Suprapubic skin (tissue), 3 donors: ENCODE data around the gene HM13.

Source experiments
- POLR2AphosphoS5 ChIP-seq, 3 donors: sonication (generic); formaldehyde crosslinking; IDR thresholded peaks; one replicate each; pipeline ENCODE4 v1.6.1; 2017; ENCODE audit warnings: antibody characterized with exemption in 3 of 3
- TF ChIP-seq, protein P1 (sequence below), 2 donors: fragments of 200-600 bp in 1 of 2; fragments of 450-650 bp in 1 of 2; sonication (generic) in 1 of 2; IDR thresholded peaks; one replicate each; pipeline ENCODE4 v1.5.1; 2016 to 2019; ENCODE audit warnings: antibody characterized with exemption in 2 of 2, mild to moderate bottlenecking in 1 of 2, moderate library complexity in 1 of 2

DNA sequence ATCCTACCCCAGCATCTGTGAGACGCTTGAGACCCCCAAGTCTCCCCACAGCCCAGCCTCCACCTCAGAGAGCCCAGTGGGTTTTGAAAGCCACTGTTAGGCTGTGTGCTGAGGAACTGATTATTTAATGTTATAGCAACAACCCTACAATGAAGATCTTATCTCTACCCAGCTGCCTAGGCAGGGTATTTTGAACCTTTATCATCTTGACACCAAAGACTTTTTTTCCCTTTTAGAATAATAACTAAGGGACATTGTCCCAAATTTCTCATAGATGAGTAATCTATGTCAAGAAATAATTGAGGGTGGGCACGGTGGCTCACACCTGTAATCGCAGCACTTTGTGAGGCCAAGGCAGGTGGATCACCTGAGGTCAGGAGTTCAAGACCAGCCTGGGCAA is 26.2 kb downstream of the HM13 start:
- no peak for TF ChIP-seq POLR2AphosphoS5 (IDR thresholded peaks at IDR 0.05)
- TF ChIP-seq, protein P1, sequence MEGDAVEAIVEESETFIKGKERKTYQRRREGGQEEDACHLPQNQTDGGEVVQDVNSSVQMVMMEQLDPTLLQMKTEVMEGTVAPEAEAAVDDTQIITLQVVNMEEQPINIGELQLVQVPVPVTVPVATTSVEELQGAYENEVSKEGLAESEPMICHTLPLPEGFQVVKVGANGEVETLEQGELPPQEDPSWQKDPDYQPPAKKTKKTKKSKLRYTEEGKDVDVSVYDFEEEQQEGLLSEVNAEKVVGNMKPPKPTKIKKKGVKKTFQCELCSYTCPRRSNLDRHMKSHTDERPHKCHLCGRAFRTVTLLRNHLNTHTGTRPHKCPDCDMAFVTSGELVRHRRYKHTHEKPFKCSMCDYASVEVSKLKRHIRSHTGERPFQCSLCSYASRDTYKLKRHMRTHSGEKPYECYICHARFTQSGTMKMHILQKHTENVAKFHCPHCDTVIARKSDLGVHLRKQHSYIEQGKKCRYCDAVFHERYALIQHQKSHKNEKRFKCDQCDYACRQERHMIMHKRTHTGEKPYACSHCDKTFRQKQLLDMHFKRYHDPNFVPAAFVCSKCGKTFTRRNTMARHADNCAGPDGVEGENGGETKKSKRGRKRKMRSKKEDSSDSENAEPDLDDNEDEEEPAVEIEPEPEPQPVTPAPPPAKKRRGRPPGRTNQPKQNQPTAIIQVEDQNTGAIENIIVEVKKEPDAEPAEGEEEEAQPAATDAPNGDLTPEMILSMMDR (IDR thresholded peaks at IDR 0.05) = no peak
